H1 (cell line): ENCODE data around the gene NBAS. TPM values are rescaled to one million over a fixed set of nuclear protein-coding genes. Genes with fewer than 3 reads are reported as not detected.

Experiments
- CHD7 ChIP-seq: fragments of 300-600 bp; sonication (generic); IDR thresholded peaks from 2 replicates; pipeline ENCODE4 v1.7.1; 2012; ENCODE audit warnings: low read length, moderate library complexity, mild to moderate bottlenecking, inconsistent platforms; ENCODE audit not compliant: insufficient replicate concordance
- polyA plus RNA-seq, 7 experiments: library from polyadenylated mRNA; depleted of rRNA in 3 of 7; stranded (reverse) in 5 of 7; unstranded in 2 of 7; fragments of >200 nt in 5 of 7; fragments of 200-250 nt in 2 of 7; gene quantifications; 1 replicate in 5 of 7; 2 replicates in 1 of 7; 4 replicates in 1 of 7; pipeline versions ENCODE4 v1.2.1 to v1.2.3, GENCODE V29; 2011 to 2013; ENCODE audit warnings: missing spikeins in 2 of 7, mixed read lengths in 2 of 7
- total RNA-seq: library from RNA; stranded (reverse); fragmentation: NEBNext Ultra II Directional; extraction: Animal tissue kit (Norgen Biotek cat#: 25700); gene quantifications from 2 replicates; pipeline ENCODE4 v1.2.1, GENCODE V29; 2021

The NBAS gene
- total and polyA plus RNA-seq, 2 of the 8 experiments (the other 6 are each of a cell fraction or from before 2014, with no cell fraction given): 19.6 to 34.8 TPM

DNA sequence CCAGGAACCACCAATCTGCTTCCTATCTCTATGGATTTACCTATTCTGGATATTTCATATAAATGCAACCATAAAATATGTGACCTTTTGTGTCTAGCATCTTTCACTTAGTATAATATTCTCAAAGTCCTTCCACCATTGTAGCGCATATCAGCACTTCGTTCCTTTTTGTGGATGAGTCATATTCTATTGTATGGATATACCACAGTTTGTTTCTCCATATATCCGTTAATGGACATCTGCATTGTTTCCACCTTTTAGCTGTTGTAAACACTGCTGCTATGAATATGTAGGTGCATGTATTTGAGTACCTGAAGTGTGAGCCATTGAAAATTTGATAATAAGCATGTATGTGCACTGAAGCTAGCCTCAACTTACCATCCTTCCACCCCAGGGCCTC is 80.1 kb downstream of the NBAS start (continued):
- TF ChIP-seq CHD7: no peak
